Measurements from ENCODE around the gene PLIN3. TPM values are rescaled to one million over a fixed set of nuclear protein-coding genes. Genes with fewer than 3 reads are reported as not detected.
"Not testable (repeated sequence)": the region's sequence is repeated elsewhere in the genome, so short reads cannot be mapped to it uniquely, and the experiment has no call there.

Gene PLIN3
- total RNA-seq, 1 donor from 2014 or later = 157 TPM

DNA sequence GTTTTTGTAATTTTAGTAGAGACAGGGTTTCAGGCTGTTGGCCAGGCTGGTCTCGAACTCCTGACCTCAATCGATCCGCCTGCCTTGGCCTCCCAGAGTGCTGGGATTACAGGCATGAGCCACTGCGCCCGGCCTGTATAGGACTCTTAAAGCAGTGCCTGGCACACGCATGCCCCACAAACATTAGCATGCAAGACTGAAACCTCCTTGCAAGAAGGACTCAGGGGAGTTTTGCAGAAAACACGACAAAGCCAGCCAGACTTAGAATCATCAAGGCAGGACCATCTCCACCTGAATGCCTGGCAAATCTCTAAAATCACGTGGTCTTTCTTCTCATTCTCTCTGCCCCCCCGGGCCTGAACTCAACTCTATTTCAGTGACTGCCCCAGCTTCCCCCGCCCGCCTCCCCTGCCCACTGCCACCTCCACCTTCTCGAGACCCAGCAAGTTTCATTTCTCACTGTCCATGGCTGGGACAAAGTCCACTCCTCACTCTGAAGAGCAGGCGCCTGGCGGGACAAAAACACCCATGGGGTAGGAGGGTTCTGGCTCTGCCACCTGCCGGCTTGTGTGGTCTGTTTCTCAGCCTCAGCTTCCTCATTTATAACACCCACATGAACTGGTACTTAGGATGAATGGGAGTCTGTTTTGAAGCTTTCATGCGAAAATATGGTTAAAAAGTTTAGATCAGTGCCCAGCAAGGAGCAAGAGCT is 38.3 kb downstream of the PLIN3 start:
- Mint-ChIP-seq H3K36me3 (ENCODE audit: low read depth, unreplicated experiment) (no peaks in the 10 kb centered on the region), H3K9me3 (ENCODE audit: unreplicated experiment) (no peaks in the 10 kb centered on the region), H3K27ac (ENCODE audit: unreplicated experiment) (peak overlapping the region; percentile 10), H3K27me3 (ENCODE audit: low read depth, unreplicated experiment) (no peaks in the 10 kb centered on the region), H3K4me3 (ENCODE audit: unreplicated experiment) (no peak overlapping the region), H3K4me1 (ENCODE audit: low read depth, unreplicated experiment) (no peaks in the 10 kb centered on the region)
- Histone ChIP-seq H4K20me1 (ENCODE audit: insufficient read depth, low read length) (peaks cover 33% of the 10 kb centered on the region), H3K36me3 (ENCODE audit: insufficient read depth, low read length) (no peaks in the 10 kb centered on the region), H3K4me3 (ENCODE audit: insufficient read depth, low read depth, low read length) (no peak overlapping the region), H3K9me3 (ENCODE audit: insufficient read depth, low read depth, low read length) (no peaks in the 10 kb centered on the region), H2AFZ (ENCODE audit: low read depth, low read length) (no peak overlapping the region), H3K27me3 (ENCODE audit: insufficient read depth, low read length) (no peaks in the 10 kb centered on the region), H3K79me2 (ENCODE audit: insufficient read depth, low read length) (peaks cover 41% of the 10 kb centered on the region), H3K4me2 (ENCODE audit: low read length) (peak overlapping the region; percentile 28), H3K4me1 (ENCODE audit: insufficient read depth, low read length) (peaks cover 11% of the 10 kb centered on the region), H3K27ac (ENCODE audit: low read depth, low read length) (no peak overlapping the region), H3K9ac (ENCODE audit: low read length) (peak overlapping the region; percentile 37)
- FAIRE-seq (no peak), DNase-seq (ENCODE audit: low read depth) (no peak)
- TF ChIP-seq, protein P1, sequence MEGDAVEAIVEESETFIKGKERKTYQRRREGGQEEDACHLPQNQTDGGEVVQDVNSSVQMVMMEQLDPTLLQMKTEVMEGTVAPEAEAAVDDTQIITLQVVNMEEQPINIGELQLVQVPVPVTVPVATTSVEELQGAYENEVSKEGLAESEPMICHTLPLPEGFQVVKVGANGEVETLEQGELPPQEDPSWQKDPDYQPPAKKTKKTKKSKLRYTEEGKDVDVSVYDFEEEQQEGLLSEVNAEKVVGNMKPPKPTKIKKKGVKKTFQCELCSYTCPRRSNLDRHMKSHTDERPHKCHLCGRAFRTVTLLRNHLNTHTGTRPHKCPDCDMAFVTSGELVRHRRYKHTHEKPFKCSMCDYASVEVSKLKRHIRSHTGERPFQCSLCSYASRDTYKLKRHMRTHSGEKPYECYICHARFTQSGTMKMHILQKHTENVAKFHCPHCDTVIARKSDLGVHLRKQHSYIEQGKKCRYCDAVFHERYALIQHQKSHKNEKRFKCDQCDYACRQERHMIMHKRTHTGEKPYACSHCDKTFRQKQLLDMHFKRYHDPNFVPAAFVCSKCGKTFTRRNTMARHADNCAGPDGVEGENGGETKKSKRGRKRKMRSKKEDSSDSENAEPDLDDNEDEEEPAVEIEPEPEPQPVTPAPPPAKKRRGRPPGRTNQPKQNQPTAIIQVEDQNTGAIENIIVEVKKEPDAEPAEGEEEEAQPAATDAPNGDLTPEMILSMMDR (IDR thresholded peaks at IDR 0.05; ENCODE audit: insufficient read depth, low read depth, low read length) = no peak
- TF ChIP-seq EZH2 (IDR thresholded peaks at IDR 0.05; ENCODE audit: insufficient read depth, low read length) = no peak

- no peak overlapping the region for H3K4me3 ChIP-seq (ENCODE audit: insufficient read depth, low read depth, low read length)
- Mint-ChIP-seq H3K27ac (ENCODE audit: unreplicated experiment) (no peak overlapping the region), H3K36me3 (ENCODE audit: low read depth, unreplicated experiment) (peaks cover 3% of the 10 kb centered on the region), H3K27me3 (ENCODE audit: low read depth, unreplicated experiment) (no peaks in the 10 kb centered on the region), H3K9me3 (ENCODE audit: unreplicated experiment) (no peaks in the 10 kb centered on the region), H3K4me1 (ENCODE audit: low read depth, unreplicated experiment) (no peaks in the 10 kb centered on the region), H3K4me3 (ENCODE audit: unreplicated experiment) (no peak overlapping the region)
- no peak overlapping the region for H3K4me2 ChIP-seq (ENCODE audit: low read length)
- H2AFZ ChIP-seq (ENCODE audit: low read depth, low read length) = no peak overlapping the region
- H3K36me3 ChIP-seq (ENCODE audit: insufficient read depth, low read length) = peaks cover 3% of the 10 kb centered on the region
- no peaks in the 10 kb centered on the region for H3K9me3 ChIP-seq (ENCODE audit: insufficient read depth, low read depth, low read length)
- H3K79me2 ChIP-seq (ENCODE audit: insufficient read depth, low read length) = peaks cover 35% of the 10 kb centered on the region
- DNase-seq (ENCODE audit: low read depth) = no peak
- H3K27me3 ChIP-seq (ENCODE audit: insufficient read depth, low read length) = no peaks in the 10 kb centered on the region
- no peaks in the 10 kb centered on the region for H3K4me1 ChIP-seq (ENCODE audit: insufficient read depth, low read length)
- H3K27ac ChIP-seq (ENCODE audit: low read depth, low read length) = no peak overlapping the region
- no peak for FAIRE-seq
- H3K9ac ChIP-seq (ENCODE audit: low read length) = no peak overlapping the region
- peaks cover 26% of the 10 kb centered on the region for H4K20me1 ChIP-seq (ENCODE audit: insufficient read depth, low read length)
- TF ChIP-seq, protein P1 (IDR thresholded peaks at IDR 0.05; ENCODE audit: insufficient read depth, low read depth, low read length) = no peak
- TF ChIP-seq EZH2 (IDR thresholded peaks at IDR 0.05; ENCODE audit: insufficient read depth, low read length) = no peak
Observed at GRCh38 chr19:4823577-4823976, 43.9 kb downstream of the PLIN3 start.

GRCh38 chr19:4822354-4822753 is 45.1 kb downstream of the PLIN3 start:
- not testable (repeated sequence) for H3K27ac ChIP-seq (ENCODE audit: low read depth, low read length); H3K27me3 ChIP-seq (ENCODE audit: insufficient read depth, low read length); H3K9me3 Mint-ChIP-seq (ENCODE audit: unreplicated experiment); H3K9ac ChIP-seq (ENCODE audit: low read length); DNase-seq (ENCODE audit: low read depth); H3K4me1 ChIP-seq (ENCODE audit: insufficient read depth, low read length); H3K4me3 ChIP-seq (ENCODE audit: insufficient read depth, low read depth, low read length); H3K27me3 Mint-ChIP-seq (ENCODE audit: low read depth, unreplicated experiment); H3K4me3 Mint-ChIP-seq (ENCODE audit: unreplicated experiment); H3K9me3 ChIP-seq (ENCODE audit: insufficient read depth, low read depth, low read length); H3K4me1 Mint-ChIP-seq (ENCODE audit: low read depth, unreplicated experiment); H3K27ac Mint-ChIP-seq (ENCODE audit: unreplicated experiment); H3K36me3 Mint-ChIP-seq (ENCODE audit: low read depth, unreplicated experiment); H2AFZ ChIP-seq (ENCODE audit: low read depth, low read length); FAIRE-seq; H3K36me3 ChIP-seq (ENCODE audit: insufficient read depth, low read length); H3K4me2 ChIP-seq (ENCODE audit: low read length)
- H3K79me2 ChIP-seq (ENCODE audit: insufficient read depth, low read length) = peaks cover 27% of the 10 kb centered on the region
- peaks cover 20% of the 10 kb centered on the region for H4K20me1 ChIP-seq (ENCODE audit: insufficient read depth, low read length)

All from astrocyte (in vitro differentiated cells and primary cell).